Mesendoderm (in vitro differentiated cells): Measurements from ENCODE around the gene TENM4.

Experiments used
- DNase-seq: peaks from one replicate; pipeline ENCODE4 v3.0.0; 2013
- H2AK5ac ChIP-seq: 2 replicates; pipeline ENCODE4 v1.6.1; 2013; ENCODE audit warnings: low read length, inconsistent platforms
- H2BK120ac ChIP-seq: 2 replicates; pipeline ENCODE4 v1.6.1; 2013; ENCODE audit warnings: low read depth, mild to moderate bottlenecking, low read length, moderate library complexity, mixed read lengths
- H2BK15ac ChIP-seq: replicated peaks from 2 replicates; pipeline ENCODE4 v1.6.1; 2013; ENCODE audit warnings: low read depth, mild to moderate bottlenecking, moderate library complexity
- H2BK5ac ChIP-seq: 2 replicates; pipeline ENCODE4 v1.6.1; 2013; ENCODE audit warnings: low read length, inconsistent platforms
- H3K18ac ChIP-seq: 2 replicates; pipeline ENCODE4 v1.6.1; 2013; ENCODE audit warnings: mild to moderate bottlenecking, low read length, mixed read lengths
- H3K23ac ChIP-seq: one replicate; pipeline ENCODE4 v1.6.1; 2013; ENCODE audit warnings: low read length
- H3K27ac ChIP-seq: 2 replicates; pipeline ENCODE4 v1.5.1; 2013; ENCODE audit warnings: low read depth, mild to moderate bottlenecking, inconsistent platforms, low read length, moderate library complexity
- H3K27me3 ChIP-seq: 2 replicates; pipeline ENCODE4 v1.6.1; 2013; ENCODE audit warnings: low read length, control low read depth, mild to moderate bottlenecking, inconsistent platforms; ENCODE audit not compliant: insufficient read depth, poor library complexity
- H3K36me3 ChIP-seq: 2 replicates; pipeline ENCODE4 v1.6.1; 2013; ENCODE audit warnings: low read length, inconsistent platforms; ENCODE audit not compliant: control insufficient read depth, insufficient read depth
- H3K4ac ChIP-seq: one replicate; pipeline ENCODE4 v1.6.1; 2013; ENCODE audit warnings: low read depth, mild to moderate bottlenecking, low read length, moderate library complexity
- H3K4me1 ChIP-seq: 2 replicates; pipeline ENCODE4 v1.6.1; 2013; ENCODE audit warnings: low read depth, low read length, inconsistent platforms; ENCODE audit not compliant: control insufficient read depth
- H3K4me2 ChIP-seq: 2 replicates; pipeline ENCODE4 v1.6.1; 2013; ENCODE audit warnings: low read length
- H3K4me3 ChIP-seq: 2 replicates; pipeline ENCODE4 v1.5.1; 2013; ENCODE audit warnings: mild to moderate bottlenecking, low read length
- H3K56ac ChIP-seq: one replicate; pipeline ENCODE4 v1.6.1; 2013; ENCODE audit warnings: low read length
- H3K79me1 ChIP-seq: 2 replicates; pipeline ENCODE4 v1.6.1; 2013; ENCODE audit warnings: low read length, inconsistent platforms
- H3K79me2 ChIP-seq: 2 replicates; pipeline ENCODE4 v1.6.1; 2013; ENCODE audit warnings: mild to moderate bottlenecking, low read length; ENCODE audit not compliant: control insufficient read depth, insufficient read depth
- H3K9ac ChIP-seq: 2 replicates; pipeline ENCODE4 v1.6.1; 2013; ENCODE audit warnings: low read length, inconsistent platforms
- H4K5ac ChIP-seq: one replicate; pipeline ENCODE4 v1.6.1; 2013; ENCODE audit warnings: low read length
- H4K8ac ChIP-seq: one replicate; pipeline ENCODE4 v1.6.1; 2013; ENCODE audit warnings: low read depth, mild to moderate bottlenecking, control low read depth, low read length, moderate library complexity
- WGBS: extraction: QIAGEN DNeasy Blood & Tissue Kit; methylation state at CpG from one replicate; pipeline ENCODE4 v1.1.7; 2013; ENCODE audit warnings: low lambda C conversion rate, missing lambda C conversion rate; ENCODE audit not compliant: insufficient coverage; ENCODE audit errors: extremely low coverage; 5-methylcytosine and 5-hydroxymethylcytosine counted together

The TENM4 gene

GRCh38 chr11:79060081-79060953 lies 380.5 kb downstream of the TENM4 start:
- no peak overlapping the region for H4K8ac ChIP-seq
- H3K27me3 ChIP-seq: no peaks in the 10 kb centered on the region
- H3K23ac ChIP-seq: peak overlapping the region; percentile 89
- H3K9ac ChIP-seq: peak overlapping the region; percentile 32
- H3K4me1 ChIP-seq: peaks cover 12% of the 10 kb centered on the region
- H3K79me1 ChIP-seq: no peaks in the 10 kb centered on the region
- H3K4ac ChIP-seq: no peak overlapping the region
- no peak overlapping the region for H3K27ac ChIP-seq
- no peak overlapping the region for H2BK15ac ChIP-seq
- no peak overlapping the region for H3K4me2 ChIP-seq
- H4K5ac ChIP-seq: no peak overlapping the region
- H2BK5ac ChIP-seq: no peak overlapping the region
- peak overlapping the region; percentile 24 for H2AK5ac ChIP-seq
- WGBS: no CpG with 5 or more reads among the region's 9 CpGs
- no peaks in the 10 kb centered on the region for H3K79me2 ChIP-seq
- H3K56ac ChIP-seq: peak overlapping the region; percentile 64
- no peaks in the 10 kb centered on the region for H3K36me3 ChIP-seq
- peak overlapping the region; percentile 53 for H3K18ac ChIP-seq
- no peak overlapping the region for H2BK120ac ChIP-seq
- DNase-seq: peak; percentile 41
- no peak overlapping the region for H3K4me3 ChIP-seq

GRCh38 chr11:79059141-79059540 lies 381.7 kb downstream of the TENM4 start:
- Histone ChIP-seq H3K27me3 (no peaks in the 10 kb centered on the region), H3K23ac (no peak overlapping the region), H2BK5ac (no peak overlapping the region), H3K27ac (no peak overlapping the region), H3K36me3 (no peaks in the 10 kb centered on the region), H3K4me2 (no peak overlapping the region), H3K4ac (no peak overlapping the region), H2BK15ac (no peak overlapping the region), H2BK120ac (no peak overlapping the region), H3K79me1 (no peaks in the 10 kb centered on the region), H3K4me3 (no peak overlapping the region), H3K79me2 (no peaks in the 10 kb centered on the region), H4K5ac (no peak overlapping the region), H2AK5ac (no peak overlapping the region), H3K4me1 (peaks cover 12% of the 10 kb centered on the region), H4K8ac (no peak overlapping the region), H3K9ac (no peak overlapping the region), H3K18ac (no peak overlapping the region), H3K56ac (no peak overlapping the region)
- DNase-seq: no peak
- WGBS: no CpG with 5 or more reads among the region's 4 CpGs

- peaks cover 12% of the 10 kb centered on the region for H3K4me1 ChIP-seq
- H3K36me3 ChIP-seq: no peaks in the 10 kb centered on the region
- no peak overlapping the region for H3K4me3 ChIP-seq
- H3K18ac ChIP-seq: no peak overlapping the region
- no peak overlapping the region for H2BK5ac ChIP-seq
- no peaks in the 10 kb centered on the region for H3K79me2 ChIP-seq
- no peak overlapping the region for H2BK15ac ChIP-seq
- no peak overlapping the region for H3K4ac ChIP-seq
- no peak for DNase-seq
- H3K79me1 ChIP-seq: no peaks in the 10 kb centered on the region
- H2BK120ac ChIP-seq: no peak overlapping the region
- H3K9ac ChIP-seq: no peak overlapping the region
- H3K27ac ChIP-seq: no peak overlapping the region
- no peak overlapping the region for H3K56ac ChIP-seq
- no peak overlapping the region for H3K23ac ChIP-seq
- no peak overlapping the region for H4K8ac ChIP-seq
- peak overlapping the region; percentile 72 for H4K5ac ChIP-seq
- H3K27me3 ChIP-seq: no peaks in the 10 kb centered on the region
- H3K4me2 ChIP-seq: no peak overlapping the region
- no peak overlapping the region for H2AK5ac ChIP-seq
- no CpG with 5 or more reads among the region's 8 CpGs for WGBS
Measured at GRCh38 chr11:79055856-79056631, 384.8 kb downstream of the TENM4 start.

GRCh38 chr11:79054636-79055035 lies 386.2 kb downstream of the TENM4 start:
- Histone ChIP-seq H3K27me3 (no peaks in the 10 kb centered on the region), H2BK120ac (no peak overlapping the region), H3K27ac (no peak overlapping the region), H3K4me3 (no peak overlapping the region), H3K23ac (no peak overlapping the region), H4K8ac (no peak overlapping the region), H3K18ac (no peak overlapping the region), H3K79me2 (no peaks in the 10 kb centered on the region), H3K36me3 (no peaks in the 10 kb centered on the region), H3K56ac (no peak overlapping the region), H3K79me1 (no peaks in the 10 kb centered on the region), H3K4ac (no peak overlapping the region), H2BK5ac (no peak overlapping the region), H3K9ac (no peak overlapping the region), H2BK15ac (no peak overlapping the region), H3K4me2 (no peak overlapping the region), H4K5ac (no peak overlapping the region), H2AK5ac (no peak overlapping the region), H3K4me1 (peaks cover 7% of the 10 kb centered on the region)
- DNase-seq: no peak
- whole genome bisulfite sequencing: no CpG with 5 or more reads among the region's 3 CpGs

GRCh38 chr11:79052544-79052943 lies 388.3 kb downstream of the TENM4 start:
- Histone ChIP-seq H2BK15ac (no peak overlapping the region), H3K27ac (no peak overlapping the region), H3K4me3 (no peak overlapping the region), H3K56ac (no peak overlapping the region), H2AK5ac (no peak overlapping the region), H3K36me3 (no peaks in the 10 kb centered on the region), H4K5ac (no peak overlapping the region), H2BK5ac (no peak overlapping the region), H3K4ac (no peak overlapping the region), H3K4me1 (peaks cover 4% of the 10 kb centered on the region), H4K8ac (no peak overlapping the region), H3K79me1 (no peaks in the 10 kb centered on the region), H3K9ac (no peak overlapping the region), H3K23ac (no peak overlapping the region), H3K27me3 (no peaks in the 10 kb centered on the region), H3K4me2 (no peak overlapping the region), H3K18ac (no peak overlapping the region), H3K79me2 (no peaks in the 10 kb centered on the region), H2BK120ac (no peak overlapping the region)
- peak; percentile 55 for DNase-seq
- no CpG with 5 or more reads among the region's 3 CpGs for WGBS
